Endothelial cell (in vitro differentiated cells): ENCODE measurements around the gene USH2A. TPM values are rescaled to one million over a fixed set of nuclear protein-coding genes. Genes with fewer than 3 reads are reported as not detected.

Experiments
- DNase-seq: peaks from one replicate; pipeline ENCODE4 v3.0.0; 2021; ENCODE audit warnings: low spot score
- H3K27ac Mint-ChIP-seq: one replicate; pipeline ENCODE4 v1.8.0; 2021; ENCODE audit warnings: mixed read lengths, inconsistent platforms; ENCODE audit not compliant: unreplicated experiment
- H3K27me3 Mint-ChIP-seq: one replicate; pipeline ENCODE4 v1.8.0; 2021; ENCODE audit warnings: mild to moderate bottlenecking, moderate library complexity, mixed read lengths, inconsistent platforms; ENCODE audit not compliant: unreplicated experiment
- H3K36me3 Mint-ChIP-seq: one replicate; pipeline ENCODE4 v1.8.0; 2021; ENCODE audit warnings: mild to moderate bottlenecking, low read depth, mixed read lengths, inconsistent platforms; ENCODE audit not compliant: unreplicated experiment
- H3K4me1 Mint-ChIP-seq: one replicate; pipeline ENCODE4 v1.8.0; 2021; ENCODE audit warnings: mild to moderate bottlenecking, mixed read lengths, inconsistent platforms; ENCODE audit not compliant: unreplicated experiment
- H3K4me3 Mint-ChIP-seq: one replicate; pipeline ENCODE4 v1.8.0; 2021; ENCODE audit warnings: mild to moderate bottlenecking, mixed read lengths, inconsistent platforms; ENCODE audit not compliant: unreplicated experiment
- H3K9me3 Mint-ChIP-seq: one replicate; pipeline ENCODE4 v1.8.0; 2021; ENCODE audit warnings: mixed read lengths, inconsistent platforms; ENCODE audit not compliant: unreplicated experiment
- CTCF ChIP-seq: fragments of 200-600 bp; sonication (generic); IDR thresholded peaks from one replicate; pipeline ENCODE4 v1.5.0; 2021; ENCODE audit warnings: antibody characterized with exemption; ENCODE audit not compliant: unreplicated experiment
- total RNA-seq: library from RNA; stranded (reverse); fragmentation: NEBNext Ultra II Directional; extraction: Animal tissue kit (Norgen Biotek cat#: 25700); gene quantifications from one replicate; pipeline ENCODE4 v1.2.1, GENCODE V29; 2021; ENCODE audit not compliant: unreplicated experiment

Gene USH2A
- total RNA-seq, 1 donor from 2014 or later: not detected

- no peaks in the 10 kb centered on the region for H3K9me3 Mint-ChIP-seq
- no peaks in the 10 kb centered on the region for H3K4me1 Mint-ChIP-seq
- H3K36me3 Mint-ChIP-seq: no peaks in the 10 kb centered on the region
Measured at GRCh38 chr1:215825056-215825455, 598.2 kb downstream of the USH2A start.

GRCh38 chr1:215824245-215824644 is 599.0 kb downstream of the USH2A start:
- Mint-ChIP-seq H3K4me3 (no peak overlapping the region), H3K9me3 (no peaks in the 10 kb centered on the region), H3K4me1 (no peaks in the 10 kb centered on the region), H3K36me3 (no peaks in the 10 kb centered on the region), H3K27ac (no peak overlapping the region), H3K27me3 (no peaks in the 10 kb centered on the region)
- TF ChIP-seq CTCF: peak; percentile 35
- DNase-seq: peak; percentile 11

More at GRCh38 chr1:215825056-215825455, 598.2 kb downstream of the USH2A start:
- no peak for DNase-seq
- Mint-ChIP-seq H3K4me3 (no peak overlapping the region), H3K27me3 (no peaks in the 10 kb centered on the region), H3K27ac (no peak overlapping the region)
- no peak for TF ChIP-seq CTCF

GRCh38 chr1:215819114-215819513 is 604.1 kb downstream of the USH2A start:
- no peak overlapping the region for H3K27ac Mint-ChIP-seq
- no peaks in the 10 kb centered on the region for H3K9me3 Mint-ChIP-seq
- H3K4me3 Mint-ChIP-seq: no peak overlapping the region
- TF ChIP-seq CTCF: no peak
- H3K36me3 Mint-ChIP-seq: no peaks in the 10 kb centered on the region
- no peaks in the 10 kb centered on the region for H3K4me1 Mint-ChIP-seq
- no peak for DNase-seq
- no peaks in the 10 kb centered on the region for H3K27me3 Mint-ChIP-seq

DNA sequence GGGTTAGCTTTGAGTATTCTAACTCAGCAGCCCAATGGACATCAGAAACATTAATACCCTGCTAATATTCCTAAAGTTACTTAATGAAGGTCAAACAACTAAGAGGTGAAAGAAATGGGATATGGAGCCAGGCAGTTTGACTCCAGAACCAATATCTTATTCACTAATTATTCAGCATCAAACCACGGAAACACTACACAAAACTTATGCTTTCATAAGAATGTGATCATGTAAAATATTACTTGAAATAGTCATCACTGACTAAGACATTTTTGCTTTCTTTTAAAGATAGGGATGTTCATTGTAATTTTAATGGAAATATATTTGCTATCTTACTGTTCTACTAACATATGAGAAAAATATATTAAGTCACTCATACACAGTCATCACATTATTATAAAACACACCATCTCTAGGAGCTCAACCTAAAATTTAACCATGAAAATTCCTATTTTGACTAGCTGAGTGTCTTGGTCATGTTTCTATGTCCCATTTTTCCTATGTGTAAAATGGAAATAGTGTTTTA is 615.3 kb downstream of the USH2A start:
- Mint-ChIP-seq H3K4me3 (no peak overlapping the region), H3K36me3 (no peaks in the 10 kb centered on the region), H3K9me3 (no peaks in the 10 kb centered on the region), H3K27ac (no peak overlapping the region), H3K4me1 (no peaks in the 10 kb centered on the region), H3K27me3 (no peaks in the 10 kb centered on the region)
- no peak for DNase-seq
- TF ChIP-seq CTCF: no peak

DNA sequence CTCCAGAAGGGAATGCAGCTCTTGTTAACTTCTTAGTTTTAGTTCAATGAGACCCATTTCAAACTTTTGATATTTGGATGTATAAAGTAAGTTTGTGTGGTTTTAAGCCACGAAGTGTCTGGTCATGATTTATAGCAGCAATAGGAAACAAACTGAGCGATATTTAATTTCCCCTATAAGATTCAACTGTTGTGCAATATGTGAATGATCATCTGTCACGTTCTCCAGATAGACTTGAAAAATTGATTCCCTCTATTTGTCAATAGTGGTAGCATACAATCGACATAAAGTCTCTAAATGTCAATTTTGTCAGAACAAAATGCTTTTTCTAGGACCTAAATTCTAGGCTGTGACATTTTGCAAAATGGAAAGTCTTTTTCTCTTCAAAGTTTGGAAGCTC is 616.0 kb downstream of the USH2A start:
- no peak overlapping the region for H3K27ac Mint-ChIP-seq

More for the DNA sequence above, 616.0 kb downstream of the USH2A start:
- no peak overlapping the region for H3K4me3 Mint-ChIP-seq
- H3K36me3 Mint-ChIP-seq: no peaks in the 10 kb centered on the region
- H3K4me1 Mint-ChIP-seq: no peaks in the 10 kb centered on the region
- TF ChIP-seq CTCF: no peak
- no peaks in the 10 kb centered on the region for H3K9me3 Mint-ChIP-seq
- H3K27me3 Mint-ChIP-seq: no peaks in the 10 kb centered on the region
- no peak for DNase-seq
